Caco-2 (cell line): ENCODE results near the gene MSLN. TPM values are rescaled to one million over a fixed set of nuclear protein-coding genes. Genes with fewer than 3 reads are reported as not detected.

Experiments used
- BruUV-seq: library from RNA; stranded (reverse); fragments of 400-500 nt; replicated peaks from 2 replicates; lab custom pipeline; 2021; lab: Mats Ljungman, UMichigan
- CTCF ChIA-PET: fragments of 300-600 bp; sonication (Branson Sonifier 250); formaldehyde crosslinking; loops from one replicate; lab custom pipeline; 2022; ENCODE audit warnings: antibody characterized with exemption; lab: Charles Lee
- POLR2A ChIA-PET: fragments of 300-600 bp; sonication (Branson Sonifier 250); formaldehyde crosslinking; loops from one replicate; lab custom pipeline; 2022; ENCODE audit warnings: antibody characterized with exemption; lab: Charles Lee
- DNase-seq, 2 experiments: peaks; one replicate each; pipeline versions ENCODE4 v3.0.0 to v3.0.0-alpha.2; 2020 to 2022
- H3K27me3 ChIP-seq: replicated peaks from 2 replicates; pipeline ENCODE4 v1.6.0; 2011; ENCODE audit warnings: low read length; ENCODE audit not compliant: control insufficient read depth, insufficient read depth
- H3K36me3 ChIP-seq: 2 replicates; pipeline ENCODE4 v1.5.1; 2011; ENCODE audit warnings: low read length; ENCODE audit not compliant: control insufficient read depth, insufficient read depth
- H3K4me1 ChIP-seq: fragments of 250-450 bp; sonication (Bioruptor Pico); 2 replicates; pipeline ENCODE4 v1.5.1; 2020; ENCODE audit warnings: mild to moderate bottlenecking
- H3K4me3 ChIP-seq: 2 replicates; pipeline ENCODE4 v1.5.1; 2011; ENCODE audit warnings: low read depth, mild to moderate bottlenecking, control low read depth, low read length
- H3K9me3 ChIP-seq: fragments of 250-450 bp; sonication (Bioruptor Pico); 2 replicates; pipeline ENCODE4 v1.5.1; 2020; ENCODE audit warnings: mild to moderate bottlenecking, moderate library complexity
- H3K27ac Mint-ChIP-seq: one replicate; pipeline ENCODE4 v1.8.0; 2022; ENCODE audit warnings: mixed read lengths; ENCODE audit not compliant: unreplicated experiment
- H3K27me3 Mint-ChIP-seq: one replicate; pipeline ENCODE4 v1.8.0; 2022; ENCODE audit warnings: mixed read lengths; ENCODE audit not compliant: insufficient read depth, unreplicated experiment
- H3K36me3 Mint-ChIP-seq: one replicate; pipeline ENCODE4 v1.8.0; 2022; ENCODE audit warnings: mild to moderate bottlenecking, mixed read lengths; ENCODE audit not compliant: insufficient read depth, unreplicated experiment
- H3K4me1 Mint-ChIP-seq: one replicate; pipeline ENCODE4 v1.8.0; 2022; ENCODE audit warnings: low read depth, mixed read lengths; ENCODE audit not compliant: unreplicated experiment
- H3K4me3 Mint-ChIP-seq: one replicate; pipeline ENCODE4 v1.8.0; 2022; ENCODE audit warnings: mild to moderate bottlenecking, moderate library complexity, mixed read lengths; ENCODE audit not compliant: unreplicated experiment
- H3K9me3 Mint-ChIP-seq: one replicate; pipeline ENCODE4 v1.8.0; 2022; ENCODE audit warnings: mixed read lengths; ENCODE audit not compliant: unreplicated experiment
- CTCF ChIP-seq, 2 experiments: fragments of 200-600 bp in 1 of 2; IDR thresholded peaks; 1 replicate in 1 of 2; 2 replicates in 1 of 2; pipeline versions ENCODE4 v1.5.1 to v1.8.0; 2011 to 2022; ENCODE audit warnings: antibody characterized with exemption in 1 of 2, control low read depth in 1 of 2, inconsistent platforms in 1 of 2, low read depth in 1 of 2, low read length in 1 of 2, mild to moderate bottlenecking in 1 of 2, moderate library complexity in 1 of 2; ENCODE audit not compliant: insufficient read depth in 1 of 2, severe bottlenecking in 1 of 2, unreplicated experiment in 1 of 2
- intact Hi-C: fragments of 100-400 bp; cut with micrococcal nuclease; formaldehyde crosslinking; loops from one replicate; pipeline ENCODE4 v1.10.0; 2022; ENCODE audit not compliant: unreplicated experiment
- total RNA-seq: library from RNA; stranded (reverse); gene quantifications from 2 replicates; pipeline ENCODE4 v1.2.3, GENCODE V29; 2022

MSLN gene
- total RNA-seq, 1 experiment from 2014 or later, result 0.36 TPM

GRCh38 chr16:764848-765487 is 4.4 kb downstream of the MSLN start:
- Mint-ChIP-seq H3K27me3 (no peaks in the 10 kb centered on the region), H3K9me3 (no peaks in the 10 kb centered on the region), H3K27ac (no peak overlapping the region), H3K4me3 (no peak overlapping the region), H3K4me1 (no peaks in the 10 kb centered on the region), H3K36me3 (no peaks in the 10 kb centered on the region)
- Histone ChIP-seq H3K4me1 (peaks cover 21% of the 10 kb centered on the region), H3K9me3 (no peaks in the 10 kb centered on the region), H3K27me3 (no peaks in the 10 kb centered on the region), H3K4me3 (no peak overlapping the region), H3K36me3 (no peaks in the 10 kb centered on the region)
- BruUV-seq, result no TSS peak
- no peak for DNase-seq
- CTCF ChIA-PET, result no interaction called here
- POLR2A ChIA-PET, result no interaction called here
- intact Hi-C loops, result no loop called here
- no peak for TF ChIP-seq CTCF (IDR thresholded peaks at IDR 0.05; ENCODE audit: insufficient read depth in 1 of 2, low read depth in 1 of 2, low read length in 1 of 2, severe bottlenecking in 1 of 2, unreplicated experiment in 1 of 2)

- Mint-ChIP-seq H3K4me3 (no peak overlapping the region), H3K27ac (no peak overlapping the region)
- POLR2A ChIA-PET, result no interaction called here
Measured at GRCh38 chr16:765488-765865, 4.9 kb downstream of the MSLN start.

GRCh38 chr16:766008-766819 is 5.7 kb downstream of the MSLN start:
- no peaks in the 10 kb centered on the region for H3K4me1 Mint-ChIP-seq
- Histone ChIP-seq H3K4me1 (peaks cover 11% of the 10 kb centered on the region), H3K27me3 (no peaks in the 10 kb centered on the region), H3K9me3 (no peaks in the 10 kb centered on the region), H3K36me3 (no peaks in the 10 kb centered on the region), H3K4me3 (no peak overlapping the region)
- DNase-seq, result no peak
- no peaks in the 10 kb centered on the region for H3K36me3 Mint-ChIP-seq
- intact Hi-C loops, result no loop called here
- H3K9me3 Mint-ChIP-seq, result no peaks in the 10 kb centered on the region
- TF ChIP-seq CTCF (IDR thresholded peaks at IDR 0.05; ENCODE audit: insufficient read depth in 1 of 2, low read depth in 1 of 2, low read length in 1 of 2, severe bottlenecking in 1 of 2, unreplicated experiment in 1 of 2), result no peak
- ChIA-PET CTCF (no interaction called here), POLR2A (no interaction called here)
- H3K27me3 Mint-ChIP-seq, result no peaks in the 10 kb centered on the region
- no peak overlapping the region for H3K4me3 Mint-ChIP-seq
- no TSS peak for BruUV-seq
- no peak overlapping the region for H3K27ac Mint-ChIP-seq

More at GRCh38 chr16:765488-765865, 4.9 kb downstream of the MSLN start:
- no peaks in the 10 kb centered on the region for H3K27me3 ChIP-seq
- H3K27me3 Mint-ChIP-seq, result no peaks in the 10 kb centered on the region
- peaks cover 18% of the 10 kb centered on the region for H3K4me1 ChIP-seq
- no peaks in the 10 kb centered on the region for H3K9me3 Mint-ChIP-seq
- no peak for DNase-seq
- H3K36me3 ChIP-seq, result no peaks in the 10 kb centered on the region
- BruUV-seq, result no TSS peak
- TF ChIP-seq CTCF (IDR thresholded peaks at IDR 0.05; ENCODE audit: insufficient read depth in 1 of 2, low read depth in 1 of 2, low read length in 1 of 2, severe bottlenecking in 1 of 2, unreplicated experiment in 1 of 2), result no peak
- CTCF ChIA-PET, result no interaction called here
- H3K4me1 Mint-ChIP-seq, result no peaks in the 10 kb centered on the region
- H3K36me3 Mint-ChIP-seq, result no peaks in the 10 kb centered on the region
- intact Hi-C loops, result no loop called here
- no peak overlapping the region for H3K4me3 ChIP-seq
- no peaks in the 10 kb centered on the region for H3K9me3 ChIP-seq
